ENCODE measurements around the gene IGFBPL1. TPM values are rescaled to one million over a fixed set of nuclear protein-coding genes. Genes with fewer than 3 reads are reported as not detected.

The IGFBPL1 gene
- total and polyA plus RNA-seq, 2 of the 8 experiments (the other 6 are each of a cell fraction or from before 2014, with no cell fraction given) = 31.3 to 33.8 TPM

GRCh38 chr9:38395653-38396370, 28.4 kb downstream of the IGFBPL1 start:
- no peak overlapping the region for H3K4me2 ChIP-seq (ENCODE audit: insufficient read depth in 1 of 2, low read depth in 2 of 2, low read length in 2 of 2)
- peaks cover 0 to 7% (median 4%) of the 10 kb centered on the region in 4 experiments; a peak in 3 of 7 replicates for H3K4me1 ChIP-seq (replicated peaks in 1 of 4; ENCODE audit: control insufficient read depth in 3 of 4, insufficient read depth in 4 of 4, low read length in 3 of 4)
- no peak overlapping the region for H3K9ac ChIP-seq (replicated peaks in 1 of 4; ENCODE audit: extremely low read depth in 1 of 4, low read depth in 3 of 4, low read length in 3 of 4)
- TF ChIP-seq CEBPB (IDR thresholded peaks at IDR 0.05; ENCODE audit: low read depth, low read length) (no peak), SP2 (IDR thresholded peaks at IDR 0.05; ENCODE audit: low read length) (no peak)
- no peak overlapping the region for H4K91ac ChIP-seq (replicated peaks; ENCODE audit: insufficient read length, low read length)
- no peak overlapping the region for H2AFZ ChIP-seq (ENCODE audit: low read length)
- no peaks in the 10 kb centered on the region for H3K9me3 ChIP-seq (ENCODE audit: insufficient read depth in 2 of 2, low read depth in 1 of 2, low read length in 1 of 2)
- H3K79me1 ChIP-seq (ENCODE audit: low read depth, low read length) = peaks cover 18% of the 10 kb centered on the region
- H2BK12ac ChIP-seq (ENCODE audit: low read depth, low read length) = no peak overlapping the region
- H2BK5ac ChIP-seq (ENCODE audit: low read depth, low read length) = no peak overlapping the region
- H2AK5ac ChIP-seq (ENCODE audit: low read depth, low read length) = no peak overlapping the region
- no peak for DNase-seq (ENCODE audit: low read depth in 1 of 2, low spot score in 2 of 2)
- ChIA-PET POLR2A (ENCODE audit: partially characterized antibody) (no interaction called here), CTCF (ENCODE audit: partially characterized antibody) (no interaction called here)
- H3K79me2 ChIP-seq (ENCODE audit: control insufficient read depth in 1 of 2, insufficient read depth in 2 of 2, low read length in 2 of 2) = peaks cover 0 to 37% of the 10 kb centered on the region in 2 experiments; a peak in 2 of 4 replicates
- no peak overlapping the region for H3K18ac ChIP-seq (ENCODE audit: extremely low read depth, low read length)
- H3K23me2 ChIP-seq (ENCODE audit: low read depth, low read length) = peaks cover 9% of the 10 kb centered on the region; the same call in 1 of the 2 replicates
- H4K5ac ChIP-seq (ENCODE audit: insufficient read length, low read depth, low read length) = no peak overlapping the region
- H2BK20ac ChIP-seq (ENCODE audit: low read length) = no peak overlapping the region
- H3K14ac ChIP-seq (ENCODE audit: insufficient read length) = no peak overlapping the region
- H4K8ac ChIP-seq (ENCODE audit: extremely low read depth, insufficient read depth, low read length) = no peak overlapping the region
- H3K27me3 ChIP-seq (replicated peaks in 1 of 4; ENCODE audit: control insufficient read depth in 3 of 4, extremely low read depth in 1 of 4, insufficient read depth in 3 of 4, low read length in 3 of 4) = 0 out of 7 replicates have a peak, but pooled peaks cover 0 to 5% (median 0%) of the 10 kb centered on the region in 4 experiments
- no peak overlapping the region for H3K27ac ChIP-seq (ENCODE audit: low read depth, low read length)
- H3K4ac ChIP-seq (replicated peaks; ENCODE audit: insufficient read length, low read depth, low read length) = no peak overlapping the region
- H3K23ac ChIP-seq (ENCODE audit: insufficient read length) = no peak overlapping the region
- H4K20me1 ChIP-seq (replicated peaks in 1 of 2; ENCODE audit: control insufficient read depth in 1 of 2, insufficient read depth in 2 of 2, low read length in 2 of 2) = peaks cover 3 to 7% of the 10 kb centered on the region in 2 experiments
- H3K4me3 ChIP-seq (ENCODE audit: extremely low read depth in 1 of 4, insufficient read depth in 2 of 4, low read depth in 3 of 4, low read length in 4 of 4) = no peak overlapping the region
- no peak overlapping the region for H3K56ac ChIP-seq (replicated peaks; ENCODE audit: insufficient read length, low read depth, low read length)
- FAIRE-seq = no peak
- no peak overlapping the region for H2BK15ac ChIP-seq (ENCODE audit: low read length)
- H2BK120ac ChIP-seq (replicated peaks; ENCODE audit: low read depth, low read length) = no peak overlapping the region
- 96% methylated on average over 22 of the region's 30 CpGs; no CpG with 5 or more reads in 1 of the 2 experiments for WGBS, 2 experiments (ENCODE audit: extremely low coverage in 1 of 2, insufficient coverage in 1 of 2, insufficient read length in 1 of 2, insufficient replicate concordance in 2 of 2, low coverage in 1 of 2, low lambda C conversion rate in 2 of 2, missing lambda C conversion rate in 1 of 2)
- H3K36me3 ChIP-seq (ENCODE audit: control insufficient read depth in 2 of 4, insufficient read depth in 4 of 4, low read length in 3 of 4) = peaks cover 15 to 46% (median 23%) of the 10 kb centered on the region in 4 experiments; a peak in 7 of 8 replicates

Measured in H1 (cell line).